Body of pancreas (tissue), 4 donors: Measurements from ENCODE around the gene TGM2. TPM values are rescaled to one million over a fixed set of nuclear protein-coding genes. Genes with fewer than 3 reads are reported as not detected.

Experiments
- ATAC-seq: fragments of 150-250 bp; one replicate; pipeline ENCODE4 v1.9.1; 2016
- DNase-seq, 4 donors: peaks; one replicate each; pipeline ENCODE4 v3.0.0-alpha.2; 2019
- H3K27ac ChIP-seq, 4 donors: fragments of 200-600 bp; sonication (generic); 1 replicate in 3 of 4; 2 replicates in 1 of 4; pipeline versions ENCODE4 v1.5.1 to v1.6.1; 2016 to 2019; ENCODE audit warnings: mild to moderate bottlenecking in 1 of 4, mixed read lengths in 1 of 4, moderate library complexity in 1 of 4
- H3K27me3 ChIP-seq, 2 donors: fragments of 200-600 bp; sonication (generic); one replicate each; pipeline ENCODE4 v1.6.0; 2016; ENCODE audit warnings: mild to moderate bottlenecking in 1 of 2
- H3K36me3 ChIP-seq, 2 donors: fragments of 200-600 bp; sonication (generic); replicated peaks in 1 of 2; 2 replicates each; pipeline ENCODE4 v1.5.1; 2016; ENCODE audit warnings: low read depth in 2 of 2; ENCODE audit not compliant: insufficient read depth in 1 of 2
- H3K4me1 ChIP-seq: fragments of 200-600 bp; sonication (generic); one replicate; pipeline ENCODE4 v1.6.0; 2016
- H3K4me3 ChIP-seq, 2 donors: fragments of 200-600 bp; sonication (generic); 1 replicate in 1 of 2; 2 replicates in 1 of 2; pipeline ENCODE4 v1.5.1; 2016 to 2019
- H3K9me3 ChIP-seq, 3 donors: fragments of 200-600 bp; sonication (generic); 1 replicate in 2 of 3; 2 replicates in 1 of 3; pipeline ENCODE4 v1.5.1; 2016
- CTCF ChIP-seq, 7 experiments: fragments of 450-650 bp in 4 of 7; fragments of 200-600 bp in 3 of 7; sonication (generic) in 3 of 7; IDR thresholded peaks; one replicate each; pipeline ENCODE4 v1.5.1; 2016 to 2019; ENCODE audit warnings: antibody characterized with exemption in 7 of 7
- POLR2A ChIP-seq, 3 donors: fragments of 450-650 bp; IDR thresholded peaks; one replicate each; pipeline ENCODE4 v1.6.1; 2016; ENCODE audit warnings: antibody characterized with exemption in 3 of 3, mild to moderate bottlenecking in 2 of 3
- WGBS, 2 donors: methylation state at CpG; one replicate each; pipeline ENCODE4 v1.1.5; 2017; 5-methylcytosine and 5-hydroxymethylcytosine counted together
- intact Hi-C: fragments of 100-400 bp; cut with DNase I; formaldehyde crosslinking; loops from one replicate; pipeline ENCODE4 v1.15.1; 2023
- total RNA-seq, 2 donors: library from RNA; depleted of rRNA; stranded (reverse); fragments of >200 nt; gene quantifications; one replicate each; pipeline ENCODE4 v1.1.0, GENCODE V29; 2016

TGM2 gene
- total RNA-seq, 2 donors from 2014 or later, result 17.1 to 27.5 TPM

GRCh38 chr20:38148328-38149102 is 16.6 kb downstream of the TGM2 start:
- Histone ChIP-seq H3K36me3 (no peaks in the 10 kb centered on the region), H3K27ac (no peak overlapping the region), H3K4me3 (no peak overlapping the region), H3K9me3 (no peaks in the 10 kb centered on the region), H3K27me3 (no peaks in the 10 kb centered on the region), H3K4me1 (peaks cover 42% of the 10 kb centered on the region)
- no peak for DNase-seq
- no peak for ATAC-seq
- TF ChIP-seq POLR2A (IDR thresholded peaks at IDR 0.05), result no peak
- TF ChIP-seq CTCF (IDR thresholded peaks at IDR 0.05), result no peak
- 90 to 98% methylated on average over 8 to 9 of the region's 9 CpGs for WGBS, 2 donors
- intact Hi-C loops, result no loop called here

GRCh38 chr20:38147751-38148150 is 17.3 kb downstream of the TGM2 start:
- Histone ChIP-seq H3K27me3 (no peaks in the 10 kb centered on the region), H3K27ac (no peak overlapping the region), H3K9me3 (no peaks in the 10 kb centered on the region), H3K4me1 (peaks cover 44% of the 10 kb centered on the region), H3K4me3 (no peak overlapping the region), H3K36me3 (no peaks in the 10 kb centered on the region)
- DNase-seq, result no peak
- 93 to 95% methylated on average over 13 to 14 of the region's 14 CpGs for WGBS, 2 donors
- TF ChIP-seq POLR2A (IDR thresholded peaks at IDR 0.05), result no peak
- no peak for ATAC-seq
- intact Hi-C loops, result no loop called here

GRCh38 chr20:38147163-38147562 is 17.9 kb downstream of the TGM2 start:
- Histone ChIP-seq H3K27me3 (no peaks in the 10 kb centered on the region), H3K36me3 (no peaks in the 10 kb centered on the region), H3K4me3 (no peak overlapping the region), H3K27ac (no peak overlapping the region), H3K9me3 (no peaks in the 10 kb centered on the region), H3K4me1 (peaks cover 41% of the 10 kb centered on the region)
- TF ChIP-seq CTCF (IDR thresholded peaks at IDR 0.05) (no peak), POLR2A (IDR thresholded peaks at IDR 0.05) (no peak)
- ATAC-seq (no peak), DNase-seq (no peak)
- intact Hi-C loops, result no loop called here
- WGBS, 2 donors, result 81 to 87% methylated on average over 9 of the region's 9 CpGs

- Histone ChIP-seq H3K4me3 (no peak overlapping the region), H3K9me3 (no peaks in the 10 kb centered on the region), H3K4me1 (peaks cover 35% of the 10 kb centered on the region), H3K36me3 (no peaks in the 10 kb centered on the region), H3K27me3 (no peaks in the 10 kb centered on the region), H3K27ac (no peak overlapping the region)
- WGBS, 2 donors, result 90 to 94% methylated on average over 9 to 20 of the region's 20 CpGs
- ATAC-seq (no peak), DNase-seq (no peak)
- intact Hi-C loops, result no loop called here
- TF ChIP-seq POLR2A (IDR thresholded peaks at IDR 0.05), result no peak
Observed at GRCh38 chr20:38146628-38147027, 18.4 kb downstream of the TGM2 start.

GRCh38 chr20:38146156-38146555 is 18.9 kb downstream of the TGM2 start:
- Histone ChIP-seq H3K27ac (no peak overlapping the region), H3K4me3 (no peak overlapping the region), H3K4me1 (peaks cover 30% of the 10 kb centered on the region), H3K9me3 (no peaks in the 10 kb centered on the region), H3K36me3 (no peaks in the 10 kb centered on the region), H3K27me3 (no peaks in the 10 kb centered on the region)
- DNase-seq, result no peak
- intact Hi-C loops, result no loop called here
- TF ChIP-seq CTCF (IDR thresholded peaks at IDR 0.05) (no peak), POLR2A (IDR thresholded peaks at IDR 0.05) (no peak)
- no peak for ATAC-seq
- WGBS, 2 donors, result 77 to 88% methylated on average over 4 of the region's 4 CpGs

- Histone ChIP-seq H3K27me3 (no peaks in the 10 kb centered on the region), H3K4me1 (peaks cover 26% of the 10 kb centered on the region), H3K27ac (no peak overlapping the region), H3K4me3 (no peak overlapping the region), H3K9me3 (no peaks in the 10 kb centered on the region), H3K36me3 (no peaks in the 10 kb centered on the region)
- ATAC-seq, result no peak
- no peak for DNase-seq
- intact Hi-C loops, result no loop called here
- WGBS, 2 donors, result 92 to 99% methylated on average over 4 of the region's 4 CpGs
- TF ChIP-seq CTCF (IDR thresholded peaks at IDR 0.05) (no peak), POLR2A (IDR thresholded peaks at IDR 0.05) (no peak)
Observed at GRCh38 chr20:38145729-38146075, 19.4 kb downstream of the TGM2 start.
